Eye (tissue), 1 donor: ENCODE data around the gene GNA15.

Experiments used
- DNase-seq: peaks from one replicate; pipeline ENCODE4 v3.0.0-alpha.2; 2015

GNA15 gene

DNA sequence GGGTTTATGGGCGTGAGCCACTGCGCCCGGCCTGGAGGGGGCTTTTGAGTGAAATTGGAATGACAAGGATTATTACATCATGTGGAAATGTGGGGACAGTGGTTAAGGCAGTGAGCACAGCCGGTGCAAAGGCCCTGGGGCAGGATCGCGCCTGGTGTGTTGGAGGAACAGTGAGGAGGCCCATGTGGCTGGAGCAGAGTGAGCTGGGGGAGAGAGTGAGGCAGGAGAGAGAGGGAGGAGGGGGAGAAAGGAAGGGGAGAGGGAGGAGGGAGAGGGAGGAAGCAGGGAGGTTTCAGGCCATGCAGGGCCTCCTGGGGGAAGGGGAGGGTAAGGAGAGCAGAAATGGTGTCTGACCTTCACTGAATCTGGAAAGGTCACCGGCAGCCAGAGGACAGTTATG is 77.3 kb downstream of the GNA15 start:
- no peak for DNase-seq
